HG03457 (cell line): ENCODE data around the gene VENTX.

ENCODE experiments used
- ATAC-seq: cut with Tn5 transposase; IDR thresholded peaks from one replicate; pipeline ENCODE4 v1.9.1; 2021; ENCODE audit warnings: moderate number of reproducible peaks; ENCODE audit not compliant: unreplicated experiment

The VENTX gene

GRCh38 chr10:133270773-133271297 lies 33.2 kb downstream of the VENTX start:
- no peak for ATAC-seq

- ATAC-seq, result no peak
These were observed 34.1 kb downstream of the VENTX start for GRCh38 chr10:133271521-133272300.

- no peak for ATAC-seq
These were observed 34.8 kb downstream of the VENTX start for GRCh38 chr10:133272301-133272963.

GRCh38 chr10:133272964-133273420 lies 35.3 kb downstream of the VENTX start:
- ATAC-seq, result no peak

GRCh38 chr10:133273534-133274143 lies 36.0 kb downstream of the VENTX start:
- no peak for ATAC-seq

- ATAC-seq, result peak; percentile 42
These were observed 37.4 kb downstream of the VENTX start for GRCh38 chr10:133274751-133275683.

- peak; percentile 37 for ATAC-seq
These were observed 38.0 kb downstream of the VENTX start for GRCh38 chr10:133275684-133276092.

GRCh38 chr10:133276100-133276434 lies 38.4 kb downstream of the VENTX start:
- ATAC-seq, result no peak

- peak; percentile 32 for ATAC-seq
These were observed 39.0 kb downstream of the VENTX start, which contains the start of gene ADAM8 for GRCh38 chr10:133276435-133277201. Gene ADAM8, minus strand, starts transcription at chr10:133276868. Its CDS starts 51 bp downstream, at chr10:133276817.

GRCh38 chr10:133277277-133277992 lies 39.8 kb downstream of the VENTX start:
- ATAC-seq, result no peak

- ATAC-seq, result no peak
These were observed 40.4 kb downstream of the VENTX start for GRCh38 chr10:133277993-133278576.

GRCh38 chr10:133278577-133279265 lies 41.1 kb downstream of the VENTX start:
- no peak for ATAC-seq

- ATAC-seq, result no peak
These were observed 41.9 kb downstream of the VENTX start for GRCh38 chr10:133279326-133280226.

- ATAC-seq, result no peak
These were observed 42.9 kb downstream of the VENTX start for GRCh38 chr10:133280391-133281059.

- no peak for ATAC-seq
These were observed 43.4 kb downstream of the VENTX start for GRCh38 chr10:133281084-133281483.

- ATAC-seq, result no peak
These were observed 44.1 kb downstream of the VENTX start for GRCh38 chr10:133281628-133282372.
